ENCODE data around the gene TRPM7. TPM values are rescaled to one million over a fixed set of nuclear protein-coding genes. Genes with fewer than 3 reads are reported as not detected.
"Not testable (repeated sequence)": the region's sequence is repeated elsewhere in the genome, so short reads cannot be mapped to it uniquely, and the experiment has no call there.

Gene TRPM7
- total RNA-seq, 1 donor from 2014 or later, result 64.4 TPM

GRCh38 chr15:50675535-50676144 is 11.0 kb downstream of the TRPM7 start:
- FAIRE-seq, result no peak
- peak in 1 of 2 donors; percentile 10 for DNase-seq (ENCODE audit: low spot score in 2 of 2)

GRCh38 chr15:50670115-50670514 is 16.5 kb downstream of the TRPM7 start:
- no peak for FAIRE-seq
- DNase-seq (ENCODE audit: low spot score in 2 of 2), result no peak

- FAIRE-seq (no peak), DNase-seq (ENCODE audit: low spot score in 2 of 2) (no peak)
Measured at GRCh38 chr15:50669611-50670010, 17.0 kb downstream of the TRPM7 start.

GRCh38 chr15:50665938-50666337 is 20.7 kb downstream of the TRPM7 start:
- FAIRE-seq (no peak), DNase-seq (ENCODE audit: low spot score in 2 of 2) (no peak)

DNA sequence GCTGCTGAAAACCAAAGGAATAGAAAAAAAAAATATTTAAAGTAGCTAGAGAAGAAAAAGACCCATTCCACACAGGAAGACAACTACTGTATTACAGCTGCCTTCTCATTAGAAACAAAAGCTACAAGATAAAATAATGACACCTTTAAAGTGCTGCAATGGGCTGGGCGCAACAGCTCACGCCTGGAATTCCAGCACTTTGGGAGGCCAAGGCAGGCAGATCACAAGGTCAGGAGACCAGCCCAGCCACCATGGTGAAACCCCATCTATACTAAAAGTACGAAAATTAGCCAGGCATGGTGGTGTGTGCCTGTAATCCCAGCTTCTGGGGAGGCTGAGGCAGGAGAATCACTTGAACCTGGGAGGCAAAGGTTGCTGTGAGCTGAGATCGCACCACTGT is 31.0 kb downstream of the TRPM7 start:
- DNase-seq (ENCODE audit: low spot score in 2 of 2) (no peak), FAIRE-seq (no peak)

- DNase-seq (ENCODE audit: low spot score in 2 of 2), result no peak
Measured at GRCh38 chr15:50653156-50653743, 33.3 kb downstream of the TRPM7 start.

GRCh38 chr15:50652671-50653070 is 33.9 kb downstream of the TRPM7 start:
- FAIRE-seq, result no peak

More at GRCh38 chr15:50653156-50653743, 33.3 kb downstream of the TRPM7 start:
- no peak for FAIRE-seq

GRCh38 chr15:50641318-50641717 is 45.3 kb downstream of the TRPM7 start:
- FAIRE-seq (no peak), DNase-seq (ENCODE audit: low spot score in 2 of 2) (no peak)

More at GRCh38 chr15:50652671-50653070, 33.9 kb downstream of the TRPM7 start:
- DNase-seq (ENCODE audit: low spot score in 2 of 2), result no peak

GRCh38 chr15:50636146-50636545 is 50.5 kb downstream of the TRPM7 start:
- no peak for FAIRE-seq

DNA sequence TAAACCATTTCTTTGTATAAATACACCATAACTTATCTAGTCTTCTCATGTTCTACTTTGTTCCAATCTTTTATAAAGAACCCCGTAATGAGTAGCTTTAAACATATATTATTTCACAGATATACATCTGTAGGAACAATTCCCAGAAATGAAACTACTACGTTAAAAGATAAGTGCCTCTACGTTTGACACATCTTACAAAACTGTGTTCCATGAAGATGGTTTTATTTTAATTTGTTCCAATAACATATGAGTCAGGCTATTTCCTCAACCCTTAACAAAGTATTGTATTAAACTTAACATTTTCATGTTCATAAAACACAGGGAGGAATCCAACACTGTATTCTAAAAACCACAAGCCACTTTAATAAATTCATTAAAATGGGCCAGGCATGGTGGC is 52.9 kb downstream of the TRPM7 start:
- FAIRE-seq (no peak), DNase-seq (ENCODE audit: low spot score in 2 of 2) (no peak)

More at GRCh38 chr15:50636146-50636545, 50.5 kb downstream of the TRPM7 start:
- DNase-seq (ENCODE audit: low spot score in 2 of 2), result no peak

GRCh38 chr15:50628421-50628820 is 58.2 kb downstream of the TRPM7 start:
- FAIRE-seq, result no peak
- DNase-seq (ENCODE audit: low spot score in 2 of 2), result no peak

GRCh38 chr15:50627351-50628055 is 59.1 kb downstream of the TRPM7 start:
- FAIRE-seq (no peak), DNase-seq (ENCODE audit: low spot score in 2 of 2) (no peak)

- no peak for FAIRE-seq
- DNase-seq (ENCODE audit: low spot score in 2 of 2), result no peak
Measured at GRCh38 chr15:50624616-50625168, 61.9 kb downstream of the TRPM7 start.

GRCh38 chr15:50622361-50622943 is 64.1 kb downstream of the TRPM7 start:
- FAIRE-seq; DNase-seq (ENCODE audit: low spot score in 2 of 2): not testable (repeated sequence)

GRCh38 chr15:50616960-50617359 is 69.6 kb downstream of the TRPM7 start:
- not testable (repeated sequence) for FAIRE-seq; DNase-seq (ENCODE audit: low spot score in 2 of 2)

- FAIRE-seq; DNase-seq (ENCODE audit: low spot score in 2 of 2): not testable (repeated sequence)
Measured at GRCh38 chr15:50616554-50616953, 70.0 kb downstream of the TRPM7 start.

- FAIRE-seq (no peak), DNase-seq (ENCODE audit: low spot score in 2 of 2) (no peak)
Measured at GRCh38 chr15:50613600-50613999, 73.0 kb downstream of the TRPM7 start.

DNA sequence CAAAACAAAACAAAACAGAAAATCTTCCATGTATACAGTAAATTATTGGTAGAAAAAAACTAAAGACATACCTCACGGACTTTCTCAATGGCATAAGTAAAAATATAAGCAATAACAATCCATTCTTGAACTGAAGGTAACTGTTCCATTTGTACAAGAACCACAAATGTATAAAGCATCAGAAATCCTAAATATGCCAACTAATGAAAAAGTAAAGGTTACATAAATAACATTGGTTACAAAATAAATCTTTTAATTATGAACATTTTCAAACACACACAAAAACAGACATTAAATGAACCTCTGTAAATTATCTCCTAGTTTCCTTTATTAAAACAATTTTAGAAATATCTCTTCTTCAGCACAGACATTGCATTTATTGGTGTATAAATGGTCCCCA is 79.5 kb downstream of the TRPM7 start:
- FAIRE-seq, result no peak
- no peak for DNase-seq (ENCODE audit: low spot score in 2 of 2)

DNA sequence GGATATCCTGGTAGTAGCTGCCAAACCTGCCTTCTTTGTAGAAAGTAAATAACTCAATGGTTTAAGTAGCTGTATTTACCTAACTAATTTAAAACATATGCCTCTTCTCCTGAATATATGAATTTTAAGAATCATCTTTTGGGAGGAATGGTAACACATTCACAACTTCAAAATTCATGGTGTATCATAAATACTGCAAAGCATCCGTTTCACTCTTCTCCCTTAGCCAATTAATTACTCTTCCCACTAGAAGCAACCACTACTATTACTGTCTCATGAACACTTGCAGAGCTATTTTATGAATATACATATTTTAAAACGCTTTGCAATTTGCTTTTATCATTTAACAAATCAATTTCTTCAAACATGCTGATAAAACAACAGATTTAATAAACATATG is 81.1 kb downstream of the TRPM7 start:
- no peak for FAIRE-seq
- DNase-seq (ENCODE audit: low spot score in 2 of 2), result no peak

DNA sequence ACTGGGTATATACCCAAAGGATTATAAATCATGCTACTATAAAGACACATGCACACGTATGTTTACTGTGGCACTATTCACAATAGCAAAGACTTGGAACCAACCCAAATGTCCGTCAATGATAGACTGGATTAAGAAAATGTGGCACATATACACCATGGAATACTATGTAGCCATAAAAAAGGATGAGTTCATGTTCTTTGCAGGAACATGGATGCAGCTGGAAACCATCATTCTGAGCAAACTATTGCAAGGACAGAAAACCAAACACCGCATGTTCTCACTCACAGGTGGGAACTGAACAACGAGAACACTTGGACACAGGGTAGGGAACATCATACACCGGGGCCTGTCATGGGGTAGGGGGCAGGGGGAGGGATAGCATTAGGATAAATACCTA is 84.6 kb downstream of the TRPM7 start:
- FAIRE-seq; DNase-seq (ENCODE audit: low spot score in 2 of 2): not testable (repeated sequence)

DNA sequence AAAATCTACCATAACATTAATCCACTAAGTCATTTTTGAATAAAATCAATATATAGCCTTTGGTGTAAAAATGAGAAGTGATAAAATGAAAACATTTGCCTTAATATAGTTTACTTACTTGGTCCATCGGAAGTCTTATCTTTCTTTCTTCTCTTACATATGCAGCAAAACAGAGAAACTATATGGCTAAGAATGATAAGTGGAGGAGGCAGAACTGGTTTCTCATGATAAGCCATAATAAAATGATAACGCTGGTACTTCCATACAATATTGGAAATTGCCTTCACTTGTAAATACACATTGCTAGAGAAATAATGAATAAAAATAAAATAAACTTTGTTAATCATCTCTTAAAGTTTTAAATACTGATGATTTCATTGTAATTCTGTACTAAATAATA is 92.3 kb downstream of the TRPM7 start:
- FAIRE-seq (peak; percentile 56), DNase-seq (ENCODE audit: low spot score in 2 of 2) (no peak)

Data from frontal cortex (tissue), 4 donors.